Gastrocnemius medialis (tissue), 4 donors: ENCODE measurements around the gene NGEF.

ENCODE experiments used
- POLR2A ChIP-seq, 2 donors: fragments of 450-650 bp; IDR thresholded peaks; one replicate each; pipeline ENCODE4 v1.6.1; 2017; ENCODE audit warnings: antibody characterized with exemption in 2 of 2, mild to moderate bottlenecking in 2 of 2, moderate library complexity in 2 of 2
- TF ChIP-seq, protein P1 (sequence below), 5 experiments: fragments of 450-650 bp in 3 of 5; fragments of 200-600 bp in 2 of 5; sonication (generic) in 2 of 5; IDR thresholded peaks in 4 of 5; conservative IDR thresholded peaks in 1 of 5; 1 replicate in 4 of 5; 2 replicates in 1 of 5; pipeline ENCODE4 v1.5.1; 2016 to 2019; ENCODE audit warnings: antibody characterized with exemption in 5 of 5, mild to moderate bottlenecking in 3 of 5, moderate library complexity in 3 of 5

DNA sequence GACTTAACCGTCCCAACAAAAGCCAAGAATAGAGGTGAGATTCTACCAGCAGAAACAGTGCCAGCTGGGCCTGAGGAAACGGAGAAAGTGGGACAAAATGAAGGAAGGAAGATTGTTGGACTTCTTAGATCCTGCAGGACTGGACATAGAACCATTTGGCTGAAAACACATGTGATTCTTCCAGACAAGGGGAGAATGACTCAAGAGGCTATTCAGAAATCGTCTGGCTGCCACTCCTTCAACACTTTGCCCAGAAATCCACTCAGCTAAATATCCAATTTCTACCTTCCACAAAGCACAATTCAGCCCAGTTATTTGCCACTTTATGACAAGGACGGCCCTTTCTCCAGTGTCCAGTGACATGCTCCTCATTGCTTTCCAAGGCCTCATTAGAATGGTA, 81.4 kb downstream of the NGEF start:
- TF ChIP-seq, protein P1, sequence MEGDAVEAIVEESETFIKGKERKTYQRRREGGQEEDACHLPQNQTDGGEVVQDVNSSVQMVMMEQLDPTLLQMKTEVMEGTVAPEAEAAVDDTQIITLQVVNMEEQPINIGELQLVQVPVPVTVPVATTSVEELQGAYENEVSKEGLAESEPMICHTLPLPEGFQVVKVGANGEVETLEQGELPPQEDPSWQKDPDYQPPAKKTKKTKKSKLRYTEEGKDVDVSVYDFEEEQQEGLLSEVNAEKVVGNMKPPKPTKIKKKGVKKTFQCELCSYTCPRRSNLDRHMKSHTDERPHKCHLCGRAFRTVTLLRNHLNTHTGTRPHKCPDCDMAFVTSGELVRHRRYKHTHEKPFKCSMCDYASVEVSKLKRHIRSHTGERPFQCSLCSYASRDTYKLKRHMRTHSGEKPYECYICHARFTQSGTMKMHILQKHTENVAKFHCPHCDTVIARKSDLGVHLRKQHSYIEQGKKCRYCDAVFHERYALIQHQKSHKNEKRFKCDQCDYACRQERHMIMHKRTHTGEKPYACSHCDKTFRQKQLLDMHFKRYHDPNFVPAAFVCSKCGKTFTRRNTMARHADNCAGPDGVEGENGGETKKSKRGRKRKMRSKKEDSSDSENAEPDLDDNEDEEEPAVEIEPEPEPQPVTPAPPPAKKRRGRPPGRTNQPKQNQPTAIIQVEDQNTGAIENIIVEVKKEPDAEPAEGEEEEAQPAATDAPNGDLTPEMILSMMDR (IDR thresholded peaks at IDR 0.05 in 4 of 5, conservative IDR thresholded peaks at IDR 0.05 in 1 of 5), result no peak
- no peak for TF ChIP-seq POLR2A (IDR thresholded peaks at IDR 0.05)
